HG02938 (cell line): ENCODE measurements around the gene ANKRD36B.
"Not testable (repeated sequence)": the region's sequence is repeated elsewhere in the genome, so short reads cannot be mapped to it uniquely, and the experiment has no call there.

ENCODE experiments used
- ATAC-seq: cut with Tn5 transposase; IDR thresholded peaks from one replicate; pipeline ENCODE4 v1.9.1; 2021; ENCODE audit warnings: mild to moderate bottlenecking, moderate library complexity; ENCODE audit not compliant: unreplicated experiment

Gene ANKRD36B

GRCh38 chr2:97550498-97550897, 39.2 kb downstream of the ANKRD36B start:
- ATAC-seq, result not testable (repeated sequence)

- not testable (repeated sequence) for ATAC-seq
Observed at GRCh38 chr2:97549058-97549457, 40.6 kb downstream of the ANKRD36B start.

GRCh38 chr2:97548536-97548935, 41.1 kb downstream of the ANKRD36B start:
- not testable (repeated sequence) for ATAC-seq

GRCh38 chr2:97546711-97547110, 43.0 kb downstream of the ANKRD36B start:
- no peak for ATAC-seq

GRCh38 chr2:97544911-97545310, 44.8 kb downstream of the ANKRD36B start:
- not testable (repeated sequence) for ATAC-seq

- ATAC-seq, result not testable (repeated sequence)
Observed at GRCh38 chr2:97525904-97526303, 63.8 kb downstream of the ANKRD36B start.

GRCh38 chr2:97523816-97524215, 65.9 kb downstream of the ANKRD36B start:
- ATAC-seq, result not testable (repeated sequence)

GRCh38 chr2:97522916-97523555, 66.6 kb downstream of the ANKRD36B start:
- not testable (repeated sequence) for ATAC-seq

GRCh38 chr2:97495651-97496050, 94.0 kb downstream of the ANKRD36B start:
- not testable (repeated sequence) for ATAC-seq

GRCh38 chr2:97490141-97490540, 99.5 kb downstream of the ANKRD36B start:
- not testable (repeated sequence) for ATAC-seq
